ENCODE measurements around the gene ATP6V0A4.
"Not testable (repeated sequence)": the region's sequence is repeated elsewhere in the genome, so short reads cannot be mapped to it uniquely, and the experiment has no call there.

GRCh38 chr7:138695776-138696175 is 102.2 kb downstream of the ATP6V0A4 start:
- TF ChIP-seq EZH2 (IDR thresholded peaks at IDR 0.05; ENCODE audit: insufficient read depth, poor library complexity, severe bottlenecking); EZH2phosphoT487 (IDR thresholded peaks at IDR 0.05; ENCODE audit: insufficient read depth, low read depth): not testable (repeated sequence)

All from GM23248 (cell line).